Astrocyte of the hippocampus (primary cell): ENCODE results near the gene SH3D19.

ENCODE experiments used
- DNase-seq: peaks from one replicate; pipeline ENCODE4 v3.0.0; 2011; ENCODE audit warnings: low read depth, low spot score

SH3D19 gene

GRCh38 chr4:151100531-151100930 lies 224.9 kb downstream of the SH3D19 start:
- DNase-seq, result no peak

- peak; percentile 70 for DNase-seq
Observed at GRCh38 chr4:151099976-151100417, 225.4 kb downstream of the SH3D19 start.

- DNase-seq, result peak; percentile 99
Observed at GRCh38 chr4:151099229-151099975, 226.0 kb downstream of the SH3D19 start, which contains the start of gene RPS3A. TSS of gene RPS3A (plus strand) at chr4:151099628. CDS start at chr4:151099653, 25 bp downstream.

- DNase-seq, result no peak
Observed at GRCh38 chr4:151098979-151099228, 226.5 kb downstream of the SH3D19 start.

- no peak for DNase-seq
Observed at GRCh38 chr4:151097759-151098158, 227.6 kb downstream of the SH3D19 start.

- no peak for DNase-seq
Observed at GRCh38 chr4:151095142-151095541, 230.3 kb downstream of the SH3D19 start.

GRCh38 chr4:151094290-151094751 lies 231.1 kb downstream of the SH3D19 start:
- DNase-seq, result no peak

- DNase-seq, result no peak
Observed at GRCh38 chr4:151093203-151093602, 232.2 kb downstream of the SH3D19 start.

- no peak for DNase-seq
Observed at GRCh38 chr4:151092488-151092887, 232.9 kb downstream of the SH3D19 start.

- no peak for DNase-seq
Observed at GRCh38 chr4:151091047-151091446, 234.4 kb downstream of the SH3D19 start.

- DNase-seq, result no peak
Observed at GRCh38 chr4:151087467-151087866, 237.9 kb downstream of the SH3D19 start.

GRCh38 chr4:151077978-151078377 lies 247.4 kb downstream of the SH3D19 start:
- peak; percentile 11 for DNase-seq

GRCh38 chr4:151074416-151074916 lies 250.9 kb downstream of the SH3D19 start:
- no peak for DNase-seq
